Right kidney (tissue), 1 donor: Measurements from ENCODE around the gene PACRG.

Experiments
- DNase-seq: peaks from one replicate; pipeline ENCODE4 v3.0.0-alpha.2; 2016

Gene PACRG

GRCh38 chr6:163010145-163010544 lies 282.4 kb downstream of the PACRG start:
- DNase-seq: no peak

- DNase-seq: no peak
Measured at GRCh38 chr6:163014736-163015135, 287.0 kb downstream of the PACRG start.

DNA sequence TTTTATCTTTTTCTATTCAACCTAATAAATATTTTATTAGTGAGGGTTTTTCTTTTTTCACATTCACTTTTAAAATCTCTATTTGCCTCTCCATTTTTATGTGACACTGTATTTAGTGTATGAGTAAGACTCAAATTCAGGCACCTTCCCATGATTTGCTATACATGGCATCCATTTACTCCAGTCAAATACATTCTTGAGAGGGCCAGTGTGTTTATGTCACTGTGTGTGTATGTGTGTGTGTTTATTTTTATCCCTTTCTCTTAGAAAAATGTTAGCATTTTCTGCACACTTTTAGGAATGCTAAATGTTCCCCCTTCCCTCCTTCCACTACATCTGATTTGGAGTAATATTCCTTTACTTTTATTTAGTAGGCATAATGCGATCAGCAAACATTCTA lies 290.0 kb downstream of the PACRG start:
- DNase-seq: no peak

DNA sequence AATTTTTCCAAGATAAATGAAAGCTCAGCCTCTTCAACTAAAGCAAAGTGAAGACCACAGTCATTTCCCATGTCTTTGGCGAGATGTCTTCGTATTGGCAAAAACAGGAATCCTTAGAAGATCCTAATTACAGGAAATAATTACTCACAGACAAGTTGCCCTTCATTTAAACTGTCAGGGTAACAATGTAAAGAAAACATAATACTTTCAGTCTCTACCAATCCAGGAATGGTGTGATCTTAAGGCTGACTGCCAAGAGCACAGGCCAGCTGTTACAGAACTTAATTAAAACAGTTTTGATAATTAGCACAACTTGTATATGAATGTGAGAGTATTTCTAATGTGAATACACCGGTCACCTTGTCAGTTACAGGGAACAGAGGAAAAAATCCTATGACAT lies 292.2 kb downstream of the PACRG start:
- DNase-seq: no peak

GRCh38 chr6:163021054-163021453 lies 293.3 kb downstream of the PACRG start:
- no peak for DNase-seq

DNA sequence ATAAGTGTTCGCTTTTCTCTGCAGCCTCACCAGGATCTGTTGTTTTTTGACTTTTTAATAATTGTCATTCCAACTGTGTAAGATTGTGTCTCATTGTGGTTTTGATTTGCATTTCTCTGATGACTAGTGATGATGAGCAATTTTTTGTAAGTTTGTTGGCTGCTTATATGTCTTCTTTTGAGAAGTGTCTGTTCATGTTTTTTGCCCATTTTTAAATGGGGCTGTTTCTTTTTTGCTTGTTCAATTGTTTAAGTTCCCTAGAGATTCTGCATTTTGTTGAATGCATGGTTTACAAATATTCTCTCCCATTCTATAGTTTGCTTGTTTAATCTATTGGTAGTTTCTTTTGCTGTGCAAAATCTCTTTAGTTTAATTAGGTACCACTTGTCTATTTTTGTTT lies 295.9 kb downstream of the PACRG start:
- DNase-seq: no peak

DNA sequence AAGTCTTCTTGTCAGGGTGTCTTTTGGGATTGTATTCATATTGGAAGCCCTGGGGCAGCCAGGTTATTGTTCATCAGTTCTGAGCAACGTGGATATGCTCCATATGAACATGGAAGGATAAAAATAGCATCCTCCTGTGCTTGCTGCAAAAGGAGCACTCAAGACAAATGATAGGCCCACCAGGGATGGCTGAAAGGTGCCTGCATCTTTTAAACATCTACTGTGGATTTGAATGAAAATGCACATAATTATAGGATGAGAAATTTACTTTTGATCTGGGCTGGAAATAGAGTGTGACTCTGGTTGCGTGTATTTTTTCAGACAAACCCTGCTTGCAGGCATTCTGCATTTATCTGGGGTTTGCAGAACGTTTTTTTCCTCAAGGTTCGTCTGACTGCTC lies 299.1 kb downstream of the PACRG start:
- no peak for DNase-seq

DNA sequence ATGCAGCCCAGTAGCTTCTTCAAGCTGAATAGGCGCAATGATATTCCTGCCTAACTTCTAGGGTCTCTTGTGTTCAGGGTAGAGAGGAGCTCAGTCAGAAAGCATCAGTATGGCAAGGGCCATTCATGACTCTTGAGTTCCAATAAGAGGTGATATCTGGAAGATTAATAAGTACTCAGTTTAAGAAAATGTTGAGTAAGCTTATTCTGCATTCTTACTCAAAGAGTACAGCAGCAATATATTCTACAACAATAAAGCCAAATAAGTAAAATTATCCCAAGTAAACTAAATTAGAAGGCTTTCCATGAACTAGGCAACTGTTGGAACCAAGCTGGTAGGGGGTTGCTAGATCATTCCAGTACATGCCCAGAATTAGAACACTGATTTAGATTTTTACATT lies 303.2 kb downstream of the PACRG start:
- DNase-seq: no peak

GRCh38 chr6:163031931-163032330 lies 304.2 kb downstream of the PACRG start:
- no peak for DNase-seq

DNA sequence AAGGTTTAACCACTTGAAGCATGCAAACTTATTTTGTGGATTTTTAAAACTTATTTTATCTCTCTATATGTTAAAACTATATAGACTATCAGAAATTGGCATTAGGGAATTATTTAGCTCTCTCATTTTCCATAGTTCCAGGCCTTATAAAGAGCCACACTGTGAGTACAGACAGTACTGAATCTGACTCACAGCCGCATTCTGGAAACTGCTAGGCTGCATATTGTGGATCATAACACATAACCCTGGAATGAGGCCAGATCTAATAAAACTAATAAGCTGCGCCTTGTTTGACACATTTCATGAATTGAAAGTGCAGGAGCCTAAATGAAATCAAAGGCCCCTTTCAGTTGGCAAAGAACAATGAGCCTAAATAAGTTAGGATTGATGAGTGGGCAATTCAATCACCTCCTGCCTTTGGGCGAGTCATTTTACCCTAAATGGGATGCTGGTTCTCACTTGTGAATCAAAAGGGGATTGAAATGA lies 308.4 kb downstream of the PACRG start:
- DNase-seq: no peak

DNA sequence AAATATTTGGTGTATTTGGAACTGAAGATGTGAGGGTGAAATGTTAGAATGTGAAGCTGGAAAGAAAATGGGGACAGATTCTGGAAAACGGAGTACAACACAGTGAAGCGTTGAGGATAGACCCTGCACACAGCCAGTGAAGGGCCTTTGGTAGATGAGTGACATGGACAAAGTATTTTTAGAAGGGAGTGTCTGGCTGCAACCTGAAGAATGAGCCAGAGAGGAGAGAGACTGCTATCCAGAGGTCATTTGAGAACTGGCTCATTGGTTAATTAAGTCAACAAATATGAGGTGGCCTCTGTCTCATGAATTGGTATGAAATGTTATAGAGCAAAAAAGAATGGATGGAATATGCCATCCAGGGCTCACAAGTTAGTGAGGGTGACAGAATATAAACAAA lies 310.5 kb downstream of the PACRG start:
- DNase-seq: no peak

- DNase-seq: no peak
Measured at GRCh38 chr6:163048345-163048744, 320.6 kb downstream of the PACRG start.

DNA sequence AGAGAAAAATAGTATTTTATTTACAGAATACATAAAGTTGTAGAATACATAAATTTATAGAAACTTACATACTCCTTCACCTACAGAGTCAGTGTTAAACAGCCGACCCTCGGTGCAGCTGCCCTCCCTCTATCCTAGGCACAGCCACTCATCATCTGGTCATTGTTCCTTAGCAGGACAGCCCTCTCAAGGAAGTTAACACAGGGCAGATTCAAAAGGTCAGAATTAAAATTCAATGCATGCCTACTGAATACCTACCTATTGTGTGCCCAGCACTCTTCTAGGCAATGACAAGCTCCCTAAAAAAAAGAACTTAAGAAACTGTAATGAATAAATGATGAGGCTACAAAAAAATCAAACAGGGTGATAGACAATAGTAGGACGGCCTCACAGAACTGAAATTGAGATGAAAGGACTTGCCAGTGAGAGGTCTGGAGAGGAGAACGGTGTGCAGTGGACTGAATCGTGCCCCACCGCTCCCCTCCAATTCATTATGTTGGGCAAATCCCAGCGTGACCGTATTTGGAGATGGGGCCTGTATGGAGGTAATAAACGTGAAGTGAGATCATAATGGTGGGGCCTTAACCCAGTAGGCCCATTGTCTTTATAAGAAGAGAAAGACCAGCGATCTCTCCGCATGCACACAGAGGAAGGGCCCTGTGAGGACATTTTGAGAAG lies 326.0 kb downstream of the PACRG start:
- DNase-seq: no peak

DNA sequence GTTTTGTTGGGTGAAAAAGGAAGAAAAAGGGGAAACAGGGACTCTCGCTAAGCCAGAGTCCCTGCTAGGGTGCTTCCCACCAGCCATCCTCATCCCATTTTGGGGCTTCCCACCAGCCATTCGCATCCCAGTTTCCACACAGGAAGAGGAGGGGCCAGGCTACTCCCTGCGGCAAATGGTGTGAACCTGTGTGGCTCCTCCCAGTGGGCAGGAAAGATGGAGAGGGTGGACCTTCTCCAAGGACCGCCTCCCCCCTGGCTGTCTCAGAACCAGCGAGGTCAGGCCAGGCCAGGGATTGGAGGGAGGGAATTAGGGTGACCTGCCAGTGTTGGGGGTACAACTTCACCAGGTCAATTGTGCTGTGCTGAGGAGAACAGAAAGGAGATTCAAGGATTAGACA lies 326.9 kb downstream of the PACRG start:
- no peak for DNase-seq

GRCh38 chr6:163057260-163057659 lies 329.5 kb downstream of the PACRG start:
- no peak for DNase-seq

DNA sequence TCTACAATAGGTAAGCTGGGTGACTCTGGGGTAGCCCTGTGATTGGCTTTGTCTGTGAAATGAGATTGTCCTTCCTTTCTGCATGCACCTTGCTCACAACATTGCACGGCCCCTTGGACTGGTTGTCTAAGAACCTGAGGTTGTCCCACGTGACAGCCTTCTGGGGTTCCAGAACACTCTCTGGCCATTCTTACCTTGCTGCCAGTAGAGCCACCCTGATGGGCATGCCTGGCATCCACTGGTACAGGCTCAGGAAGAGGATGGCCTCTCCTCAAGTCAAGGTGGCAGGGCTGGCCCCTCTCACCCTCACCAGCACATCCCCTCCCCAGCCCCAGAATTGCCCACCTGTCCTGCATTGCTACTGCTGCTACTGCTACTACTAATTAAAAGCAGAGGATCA lies 335.0 kb downstream of the PACRG start:
- no peak for DNase-seq

GRCh38 chr6:163063561-163063960 lies 335.8 kb downstream of the PACRG start:
- DNase-seq: no peak

DNA sequence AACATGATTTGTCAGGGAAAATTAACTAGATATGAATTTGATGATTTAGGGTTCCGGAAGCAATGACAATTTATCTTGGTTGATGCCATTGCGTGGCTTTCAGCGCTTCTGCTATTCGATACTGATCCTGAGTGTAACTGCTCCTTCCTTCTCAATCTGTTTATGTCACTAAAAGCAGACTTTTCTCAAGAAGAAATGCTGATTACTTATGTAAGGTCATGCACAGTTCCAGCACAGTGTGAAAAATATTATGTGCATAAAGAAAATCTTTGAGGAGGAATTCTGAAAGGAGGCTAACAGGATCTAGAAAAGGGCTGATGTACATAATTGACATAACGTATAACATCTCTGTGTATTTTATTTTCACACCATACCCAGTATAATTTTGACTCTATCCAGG lies 336.6 kb downstream of the PACRG start:
- DNase-seq: no peak

DNA sequence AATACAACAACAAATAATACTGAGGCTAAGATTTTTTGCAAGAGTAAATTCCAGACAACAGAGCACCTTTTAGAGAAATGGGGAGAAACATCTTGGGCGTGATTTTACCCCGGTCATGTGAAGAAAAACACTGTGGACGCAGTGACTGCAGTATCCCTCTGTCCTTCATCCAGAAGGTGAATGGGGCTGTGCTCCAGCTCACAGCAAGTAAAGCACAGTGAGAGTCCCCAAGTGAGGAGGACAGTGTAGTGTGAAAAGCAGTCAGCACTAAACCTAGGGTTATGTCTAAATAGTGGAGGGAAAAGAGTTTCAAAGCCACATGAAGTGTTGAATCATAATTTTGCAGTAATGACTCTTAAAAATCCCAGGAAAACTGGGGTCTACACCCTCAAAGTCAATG lies 338.4 kb downstream of the PACRG start:
- no peak for DNase-seq

DNA sequence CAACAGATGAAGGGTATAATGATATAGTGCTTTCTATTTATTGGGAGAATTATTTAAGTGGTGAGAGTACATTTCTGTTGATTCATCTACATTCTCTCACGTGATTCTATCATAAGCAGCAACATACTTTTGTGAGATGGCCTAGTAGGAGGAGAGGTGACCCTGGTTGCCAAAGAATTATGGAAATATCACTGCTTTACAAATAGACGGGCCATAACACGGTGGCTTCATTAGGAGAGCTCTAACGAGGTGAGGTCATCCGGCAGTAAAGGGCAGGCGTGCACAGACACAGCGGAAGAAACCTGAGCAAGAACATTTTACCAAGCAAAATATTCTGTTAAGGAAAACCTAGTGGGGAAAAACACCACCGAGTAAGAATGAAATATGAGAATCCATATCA lies 349.4 kb downstream of the PACRG start:
- no peak for DNase-seq

- no peak for DNase-seq
Measured at GRCh38 chr6:163078712-163079111, 350.9 kb downstream of the PACRG start.

- DNase-seq: no peak
Measured at GRCh38 chr6:163080228-163080627, 352.5 kb downstream of the PACRG start.

DNA sequence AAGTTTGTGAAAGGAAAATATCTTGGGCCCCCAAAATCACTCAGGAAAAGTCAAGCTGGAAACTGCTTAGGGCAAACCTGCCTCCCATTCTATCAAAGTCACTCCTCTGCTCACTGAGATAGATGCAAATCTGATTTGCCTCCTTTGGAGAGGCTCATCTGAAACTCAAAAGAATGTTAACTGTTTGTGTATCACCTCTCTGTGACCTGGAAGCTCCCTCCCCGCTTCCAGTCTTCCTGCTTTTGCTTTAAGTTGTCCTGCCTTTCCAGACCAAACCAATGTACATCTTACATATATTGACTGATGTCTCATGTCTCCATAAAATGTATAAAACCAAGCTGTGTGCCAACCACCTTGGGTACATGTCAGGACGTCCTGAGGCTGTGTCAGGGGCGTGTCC lies 355.4 kb downstream of the PACRG start:
- DNase-seq: no peak

DNA sequence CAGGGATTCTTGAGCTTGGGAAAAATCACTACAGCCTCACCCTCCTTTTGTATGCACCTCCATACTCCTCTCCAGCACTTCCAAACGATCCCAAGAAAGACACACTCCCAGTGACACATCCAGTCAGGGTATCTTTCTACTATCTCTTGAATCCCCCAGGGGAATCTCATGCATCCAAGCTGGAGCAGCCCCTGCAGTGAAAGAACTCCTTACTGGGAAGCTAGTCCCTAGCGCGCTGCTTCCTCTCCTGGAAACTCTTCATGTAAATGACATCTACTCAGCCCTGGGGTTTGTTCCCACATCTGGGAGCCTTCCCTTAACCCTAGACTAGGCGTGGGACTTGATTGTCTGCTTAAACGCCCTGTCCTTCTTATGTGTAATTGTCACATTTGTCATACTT lies 357.7 kb downstream of the PACRG start:
- DNase-seq: no peak
